A549 (cell line): Measurements from ENCODE around the gene DHX58. TPM values are rescaled to one million over a fixed set of nuclear protein-coding genes. Genes with fewer than 3 reads are reported as not detected.
"Not testable (repeated sequence)": the region's sequence is repeated elsewhere in the genome, so short reads cannot be mapped to it uniquely, and the experiment has no call there.

Source experiments
- ATAC-seq, 2 experiments: fragments of 200-7000 bp in 1 of 2; fragments of >200 bp in 1 of 2; cut with Nextera tagmentation in 1 of 2; cut with Tn5 transposase in 1 of 2; 3 replicates each; pipeline versions ENCODE4 v1.8.0 to v1.9.1; 2018 to 2020; ENCODE audit warnings: mild to moderate bottlenecking in 1 of 2, moderate library complexity in 1 of 2
- CTCF ChIA-PET: fragments of 300-600 bp; sonication (Branson Sonifier 250); formaldehyde crosslinking; extraction: SDS; loops from one replicate; lab custom pipeline; 2021; ENCODE audit warnings: antibody characterized with exemption, inconsistent platforms; lab: Yijun Ruan, JAX
- POLR2A ChIA-PET: fragments of 350-600 bp; formaldehyde crosslinking; extraction: SDS; loops from one replicate; lab custom pipeline; 2021; ENCODE audit warnings: antibody characterized with exemption, inconsistent platforms; lab: Yijun Ruan, JAX
- DNase-seq, 2 experiments: peaks; one replicate each; pipeline versions ENCODE4 v3.0.0 to v3.0.0-alpha.2; 2011 to 2016; ENCODE audit warnings: low read depth in 1 of 2, low spot score in 1 of 2
- FAIRE-seq: peaks from 2 replicates; lab custom pipeline; 2011; peaks lifted over from hg19 to GRCh38; lab: Jason Lieb, UNC
- H3K27ac ChIP-seq, 2 experiments: fragments of >200 bp; sonication (Bioruptor Twin); formaldehyde crosslinking; 3 replicates each; pipeline ENCODE4 v1.5.1; 2016 to 2017
- H3K4me1 ChIP-seq: fragments of >200 bp; sonication (Bioruptor Twin); formaldehyde crosslinking; 3 replicates; pipeline ENCODE4 v1.6.1; 2016
- H3K4me2 ChIP-seq: fragments of >200 bp; sonication (Bioruptor Twin); formaldehyde crosslinking; 3 replicates; pipeline ENCODE4 v1.6.1; 2016
- H3K4me3 ChIP-seq: fragments of >200 bp; sonication (Bioruptor Twin); formaldehyde crosslinking; 3 replicates; pipeline ENCODE4 v1.5.1; 2016
- H3K9me3 ChIP-seq: fragments of >200 bp; sonication (Bioruptor Twin); formaldehyde crosslinking; 3 replicates; pipeline ENCODE4 v1.6.1; 2016
- CHD4 ChIP-seq: fragments of 200-600 bp; sonication (generic); IDR thresholded peaks from 2 replicates; pipeline ENCODE4 v1.6.1; 2016; ENCODE audit warnings: antibody characterized with exemption, mild to moderate bottlenecking, borderline replicate concordance
- ELK1 ChIP-seq: fragments of 150-350 bp; IDR thresholded peaks from 2 replicates; pipeline ENCODE4 v1.6.1; 2014; ENCODE audit warnings: low read depth, mild to moderate bottlenecking, low read length
- EP300 ChIP-seq, 2 experiments: fragments of >200 bp; sonication (Bioruptor Twin); formaldehyde crosslinking; IDR thresholded peaks; 2 replicates in 1 of 2; 3 replicates in 1 of 2; pipeline ENCODE4 v1.6.1; 2016 to 2017
- FOSB ChIP-seq: fragments of 250-450 bp; sonication (Bioruptor Pico); IDR thresholded peaks from 2 replicates; pipeline ENCODE4 v1.5.0; 2020; ENCODE audit warnings: mild to moderate bottlenecking, moderate library complexity
- FOSL2 ChIP-seq, 2 experiments: fragments of 450-650 bp in 1 of 2; fragments of >200 bp in 1 of 2; sonication (Bioruptor Twin) in 1 of 2; formaldehyde crosslinking; IDR thresholded peaks; 2 replicates each; pipeline versions ENCODE4 v1.5.0 to v1.6.1; 2016 to 2020; ENCODE audit warnings: mild to moderate bottlenecking in 1 of 2, moderate library complexity in 1 of 2
- HDAC2 ChIP-seq: fragments of 200-600 bp; sonication (generic); IDR thresholded peaks from 2 replicates; pipeline ENCODE4 v1.6.1; 2016
- HOXB13 ChIP-seq: fragments of 250-450 bp; sonication (Bioruptor Pico); IDR thresholded peaks from 2 replicates; pipeline ENCODE4 v1.5.0; 2020; ENCODE audit warnings: low read depth, mild to moderate bottlenecking, moderate library complexity
- HOXB5 ChIP-seq: fragments of 250-450 bp; sonication (Bioruptor Pico); IDR thresholded peaks from 2 replicates; pipeline ENCODE4 v1.5.0; 2020; ENCODE audit warnings: mild to moderate bottlenecking, moderate library complexity
- KDM5A ChIP-seq: fragments of 200-600 bp; sonication (generic); IDR thresholded peaks from 2 replicates; pipeline ENCODE4 v1.6.1; 2016; ENCODE audit warnings: antibody characterized with exemption, mild to moderate bottlenecking
- MAFK ChIP-seq: fragments of 450-650 bp; IDR thresholded peaks from 2 replicates; pipeline ENCODE4 v1.6.1; 2014; ENCODE audit not compliant: partially characterized antibody
- NPAS2 ChIP-seq: fragments of 250-450 bp; sonication (Bioruptor Pico); IDR thresholded peaks from 2 replicates; pipeline ENCODE4 v1.8.0; 2022; ENCODE audit warnings: mild to moderate bottlenecking, moderate library complexity, borderline replicate concordance
- PHF8 ChIP-seq: fragments of 200-600 bp; sonication (generic); IDR thresholded peaks from 2 replicates; pipeline ENCODE4 v1.6.1; 2016; ENCODE audit warnings: low read depth, mild to moderate bottlenecking, antibody characterized with exemption, moderate library complexity, borderline replicate concordance
- POLR2AphosphoS2 ChIP-seq: conservative IDR thresholded peaks from 2 replicates; pipeline ENCODE4 v1.6.1; 2012; ENCODE audit warnings: low read length, improper control_type of control experiment, inconsistent platforms
- SREBF2 ChIP-seq: fragments of 450-650 bp; IDR thresholded peaks from 2 replicates; pipeline ENCODE4 v1.6.1; 2014; ENCODE audit warnings: mild to moderate bottlenecking, moderate library complexity
- TP53 ChIP-seq: fragments of 250-450 bp; sonication (Bioruptor Pico); IDR thresholded peaks from 2 replicates; pipeline ENCODE4 v1.5.0; 2021; ENCODE audit warnings: mild to moderate bottlenecking, moderate library complexity
- ZSCAN20 ChIP-seq: fragments of 250-450 bp; sonication (Bioruptor Pico); IDR thresholded peaks from 2 replicates; pipeline ENCODE4 v1.8.0; 2022; ENCODE audit warnings: mild to moderate bottlenecking, moderate library complexity
- WGBS: methylation state at CpG from one replicate; pipeline ENCODE4 v1.1.6; 2017; ENCODE audit errors: missing lambda C conversion rate; 5-methylcytosine and 5-hydroxymethylcytosine counted together
- polyA plus RNA-seq, 4 experiments: library from polyadenylated mRNA; depleted of rRNA in 3 of 4; stranded (reverse); fragments of >200 nt; fragmentation: RNase III in 1 of 4; extraction: RNeasy Plus Mini Kit Qiagen cat#74134 plus additional on column Dnase treatment in 1 of 4; gene quantifications; 2 replicates in 3 of 4; 3 replicates in 1 of 4; pipeline ENCODE4 v1.2.3, GENCODE V29; 2011 to 2017
- TF ChIP-seq, protein P1 (sequence below): fragments of 250-450 bp; sonication (Bioruptor Pico); IDR thresholded peaks from 2 replicates; pipeline ENCODE4 v1.5.0; 2020; ENCODE audit warnings: low read depth, mild to moderate bottlenecking, moderate library complexity
- TF ChIP-seq, protein P2 (sequence below): fragments of >200 bp; sonication (Bioruptor Twin); formaldehyde crosslinking; IDR thresholded peaks from 3 replicates; pipeline ENCODE4 v1.5.1; 2016

DHX58 gene
- polyA plus RNA-seq, 2 of the 4 experiments (the other 2 are of a cell fraction) = 0.37 to 0.59 TPM

GRCh38 chr17:42155614-42156045 is 43.1 kb upstream of the DHX58 start:
- DNase-seq (no peak), FAIRE-seq (no peak), ATAC-seq (no peak)
- H3K4me2 ChIP-seq = peak overlapping the region; percentile 74
- CTCF ChIA-PET = interaction anchor here (0.7 to 1.6 kb wide), 4 partner anchors 26 to 192 kb away, joined by 3 to 6 read pairs (median 3); no protein-coding TSS in a partner anchor
- POLR2A ChIA-PET = no interaction called here
- TF ChIP-seq PHF8 (no peak), SREBF2 (no peak), HOXB5 (CRISPR knock-in tag) (no peak), MAFK (no peak), CHD4 (peak; percentile 90; the same call in 1 of the 2 replicates), HOXB13 (CRISPR knock-in tag) (no peak), EP300 (IDR thresholded peaks at IDR 0.05) (no peak), FOSL2 (IDR thresholded peaks at IDR 0.05) (no peak), FOSL2 (CRISPR knock-in tag; IDR thresholded peaks at IDR 0.05) (no peak)
- TF ChIP-seq, all 56 proteins: peak for 1
- peak overlapping the region; percentile 86 for H3K4me3 ChIP-seq
- peaks cover 13% of the 10 kb centered on the region; the same call in 1 of the 3 replicates for H3K4me1 ChIP-seq
- H3K9me3 ChIP-seq = no peaks in the 10 kb centered on the region
- 77% methylated on average over 17 of the region's 17 CpGs for WGBS
- peak overlapping the region; percentile 77 to 84 for H3K27ac ChIP-seq

- CTCF ChIA-PET = interaction anchor here (0.6 to 2.5 kb wide), 11 partner anchors 9 to 252 kb away, joined by 3 to 7 read pairs (median 3); no protein-coding TSS in a partner anchor
- Histone ChIP-seq H3K4me3 (peak overlapping the region; percentile 86), H3K9me3 (no peaks in the 10 kb centered on the region), H3K4me2 (peak overlapping the region; percentile 71), H3K4me1 (peaks cover 13% of the 10 kb centered on the region; the same call in 1 of the 3 replicates), H3K27ac (peak overlapping the region; percentile 88 to 93)
- POLR2A ChIA-PET = interaction anchor here (0.8 kb wide), 1 partner anchor 25 kb away, joined by 3 read pairs; no protein-coding TSS in a partner anchor
- no peak for DNase-seq
- WGBS = 9% methylated on average over 15 of the region's 15 CpGs
- FAIRE-seq = peak; percentile 13
- ATAC-seq = no peak; a peak in 1 of 6 replicates
- TF ChIP-seq MAFK (peak; percentile 22), KDM5A (peak; percentile 53; the same call in 1 of the 2 replicates), FOSB (CRISPR knock-in tag) (no peak)
These were observed 41.6 kb upstream of the DHX58 start for GRCh38 chr17:42153919-42154742.

- CTCF ChIA-PET = interaction anchor here (0.6 to 2.1 kb wide), 3 partner anchors 24 to 962 kb away, joined by 3 to 5 read pairs (median 5); partner anchors contain the start of genes HSPB9 and KCNH4
- POLR2A ChIA-PET = no interaction called here
- H3K4me1 ChIP-seq = peaks cover 13% of the 10 kb centered on the region; the same call in 2 of the 3 replicates
- H3K27ac ChIP-seq = no peak overlapping the region
- H3K4me2 ChIP-seq = no peak overlapping the region
- no peak for FAIRE-seq
- H3K4me3 ChIP-seq = no peak overlapping the region
- H3K9me3 ChIP-seq = no peaks in the 10 kb centered on the region
- ATAC-seq = peak; percentile 28; a peak in 4 of 6 replicates
- TF ChIP-seq ZSCAN20 (CRISPR knock-in tag) (no peak), SREBF2 (no peak), HDAC2 (no peak), ELK1 (no peak), TP53 (CRISPR knock-in tag) (no peak), NPAS2 (no peak), HOXB5 (CRISPR knock-in tag) (no peak), POLR2AphosphoS2 (no peak), KDM5A (no peak)
- TF ChIP-seq, protein P1, sequence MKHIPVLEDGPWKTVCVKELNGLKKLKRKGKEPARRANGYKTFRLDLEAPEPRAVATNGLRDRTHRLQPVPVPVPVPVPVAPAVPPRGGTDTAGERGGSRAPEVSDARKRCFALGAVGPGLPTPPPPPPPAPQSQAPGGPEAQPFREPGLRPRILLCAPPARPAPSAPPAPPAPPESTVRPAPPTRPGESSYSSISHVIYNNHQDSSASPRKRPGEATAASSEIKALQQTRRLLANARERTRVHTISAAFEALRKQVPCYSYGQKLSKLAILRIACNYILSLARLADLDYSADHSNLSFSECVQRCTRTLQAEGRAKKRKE (CRISPR knock-in tag) = no peak
- TF ChIP-seq, protein P2, sequence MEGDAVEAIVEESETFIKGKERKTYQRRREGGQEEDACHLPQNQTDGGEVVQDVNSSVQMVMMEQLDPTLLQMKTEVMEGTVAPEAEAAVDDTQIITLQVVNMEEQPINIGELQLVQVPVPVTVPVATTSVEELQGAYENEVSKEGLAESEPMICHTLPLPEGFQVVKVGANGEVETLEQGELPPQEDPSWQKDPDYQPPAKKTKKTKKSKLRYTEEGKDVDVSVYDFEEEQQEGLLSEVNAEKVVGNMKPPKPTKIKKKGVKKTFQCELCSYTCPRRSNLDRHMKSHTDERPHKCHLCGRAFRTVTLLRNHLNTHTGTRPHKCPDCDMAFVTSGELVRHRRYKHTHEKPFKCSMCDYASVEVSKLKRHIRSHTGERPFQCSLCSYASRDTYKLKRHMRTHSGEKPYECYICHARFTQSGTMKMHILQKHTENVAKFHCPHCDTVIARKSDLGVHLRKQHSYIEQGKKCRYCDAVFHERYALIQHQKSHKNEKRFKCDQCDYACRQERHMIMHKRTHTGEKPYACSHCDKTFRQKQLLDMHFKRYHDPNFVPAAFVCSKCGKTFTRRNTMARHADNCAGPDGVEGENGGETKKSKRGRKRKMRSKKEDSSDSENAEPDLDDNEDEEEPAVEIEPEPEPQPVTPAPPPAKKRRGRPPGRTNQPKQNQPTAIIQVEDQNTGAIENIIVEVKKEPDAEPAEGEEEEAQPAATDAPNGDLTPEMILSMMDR = no peak
- 86% methylated on average over 13 of the region's 13 CpGs for WGBS
- DNase-seq = no peak
These were observed 34.5 kb upstream of the DHX58 start for GRCh38 chr17:42146911-42147607.

DNA sequence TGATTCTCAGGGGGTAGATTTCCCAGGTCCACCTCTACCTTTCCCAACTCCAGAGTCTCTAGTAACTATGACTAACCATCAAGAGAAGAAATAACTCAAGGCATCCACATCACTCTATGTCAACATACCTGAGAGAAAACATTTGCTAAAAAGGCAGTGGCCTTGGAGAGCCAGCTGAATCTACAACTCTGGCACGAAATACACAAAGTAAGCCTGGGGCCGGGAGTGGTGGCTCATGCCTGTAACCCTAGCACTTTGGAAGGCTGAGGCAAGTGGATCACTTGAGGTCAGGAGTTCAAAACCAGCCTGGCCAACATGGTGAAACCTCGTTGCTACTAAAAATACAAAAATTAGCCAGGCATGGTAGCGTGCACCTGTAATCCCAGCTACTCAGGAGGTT is 30.6 kb upstream of the DHX58 start:
- H3K4me3 ChIP-seq, FAIRE-seq, H3K27ac ChIP-seq, H3K4me2 ChIP-seq, POLR2A ChIA-PET, DNase-seq, H3K9me3 ChIP-seq, ATAC-seq: not testable (repeated sequence)
- CTCF ChIA-PET = interaction anchor here (0.7 to 3.8 kb wide), 11 partner anchors 9 to 92 kb away, joined by 3 to 8 read pairs (median 4); no protein-coding TSS in a partner anchor
- peaks cover 13% of the 10 kb centered on the region; the same call in 2 of the 3 replicates for H3K4me1 ChIP-seq
- 76% methylated on average over 4 of the region's 4 CpGs for WGBS
